K562 (cell line): ENCODE results near the gene ANKRD33. TPM values are rescaled to one million over a fixed set of nuclear protein-coding genes. Genes with fewer than 3 reads are reported as not detected.

Experiments used
- BRD9 ChIP-seq: fragments of 450-650 bp; IDR thresholded peaks from 2 replicates; pipeline ENCODE4 v1.6.1; 2018; ENCODE audit warnings: low read depth; ENCODE audit not compliant: partially characterized antibody
- CCAR2 ChIP-seq: fragments of 200-400 bp; formaldehyde crosslinking; IDR thresholded peaks from 2 replicates; pipeline ENCODE4 v1.6.1; 2017; ENCODE audit warnings: mild to moderate bottlenecking, low read depth, low read length
- FUS ChIP-seq: fragments of 200-400 bp; formaldehyde crosslinking; optimal IDR thresholded peaks from 2 replicates; pipeline ENCODE3; 2017; ENCODE audit warnings: low read depth, low read length
- KLF10 ChIP-seq: fragments of 250-450 bp; sonication (Bioruptor Pico); IDR thresholded peaks from 2 replicates; pipeline ENCODE4 v1.6.1; 2021; ENCODE audit warnings: matching md5 sums
- POLR2AphosphoS5 ChIP-seq: IDR thresholded peaks from 2 replicates; pipeline ENCODE4 v1.6.1; 2011; ENCODE audit warnings: mild to moderate bottlenecking, low read depth, low read length, moderate library complexity; ENCODE audit not compliant: control insufficient read depth, insufficient read depth
- POLR2G ChIP-seq: fragments of 200-400 bp; formaldehyde crosslinking; IDR thresholded peaks from 2 replicates; pipeline ENCODE4 v1.6.1; 2017; ENCODE audit warnings: low read depth, mild to moderate bottlenecking, antibody characterized with exemption, low read length, moderate library complexity
- PURB ChIP-seq: sonication (generic); formaldehyde crosslinking; IDR thresholded peaks from 2 replicates; pipeline ENCODE4 v1.9.0; 2021; ENCODE audit warnings: low read depth, mild to moderate bottlenecking, missing genetic modification reagents
- RBFOX2 ChIP-seq: fragments of 200-400 bp; formaldehyde crosslinking; IDR thresholded peaks from 2 replicates; pipeline ENCODE4 v1.6.1; 2017; ENCODE audit warnings: low read depth, mild to moderate bottlenecking, low read length, moderate library complexity
- SIN3B ChIP-seq: fragments of 450-650 bp; IDR thresholded peaks from 2 replicates; pipeline ENCODE4 v1.6.1; 2017; ENCODE audit warnings: low read depth, mild to moderate bottlenecking, moderate library complexity
- ZNF165 ChIP-seq: fragments of 250-450 bp; sonication (Bioruptor Pico); IDR thresholded peaks from 2 replicates; pipeline ENCODE4 v1.4.0; 2020; ENCODE audit warnings: borderline replicate concordance
- ZNF311 ChIP-seq: fragments of 250-450 bp; sonication (Bioruptor Pico); IDR thresholded peaks from 2 replicates; pipeline ENCODE4 v1.4.0; 2020; ENCODE audit warnings: mild to moderate bottlenecking, moderate library complexity
- polyA plus RNA-seq, 8 experiments: library from polyadenylated mRNA; depleted of rRNA in 4 of 8; stranded (reverse) in 5 of 8; unstranded in 3 of 8; fragments of >200 nt; fragmentation: Nextera tagmentation in 2 of 8; fragmentation: Illumina TruSeq in 1 of 8; extraction: Ambion mirVana in 2 of 8; extraction: Trizol in 1 of 8; gene quantifications; 2 replicates each; pipeline versions ENCODE4 v1.2.1 to v1.2.3, GENCODE V29; 2011 to 2014; ENCODE audit warnings: inconsistent platforms in 1 of 8, missing spikeins in 1 of 8
- total RNA-seq, 7 experiments: library from RNA; depleted of rRNA in 6 of 7; stranded (reverse); fragments of >200 nt in 6 of 7; fragmentation: Illumina TruSeq in 2 of 7; extraction: Trizol in 2 of 7; gene quantifications; 2 replicates each; pipeline versions ENCODE4 v1.2.1 to v1.2.3, GENCODE V29; 2011 to 2021; ENCODE audit warnings: low replicate concordance in 1 of 7
- TF ChIP-seq, protein P1 (sequence below): sonication (generic); formaldehyde crosslinking; IDR thresholded peaks from 2 replicates; pipeline ENCODE4 v1.8.0; 2023; ENCODE audit warnings: mild to moderate bottlenecking, missing genetic modification reagents
- TF ChIP-seq, protein P2 (sequence below), 2 experiments: IDR thresholded peaks; 2 replicates each; pipeline ENCODE4 v1.6.1; 2012; ENCODE audit warnings: improper control_type of control experiment in 2 of 2, low read depth in 2 of 2, low read length in 2 of 2, borderline replicate concordance in 1 of 2
- TF ChIP-seq, protein P3 (sequence below): sonication (generic); formaldehyde crosslinking; IDR thresholded peaks from 2 replicates; pipeline ENCODE4 v1.8.0; 2023; ENCODE audit warnings: mild to moderate bottlenecking, missing genetic modification reagents
- TF ChIP-seq, protein P4 (sequence below): fragments of 450-650 bp; IDR thresholded peaks from 2 replicates; pipeline ENCODE4 v1.6.1; 2017; ENCODE audit warnings: antibody characterized with exemption, mild to moderate bottlenecking

ANKRD33 gene
- total and polyA plus RNA-seq, 9 of the 15 experiments (the other 6 are each of a cell fraction or from before 2014, with no cell fraction given): 0.04 to 0.11 (median 0.07) TPM; not detected in 4

DNA sequence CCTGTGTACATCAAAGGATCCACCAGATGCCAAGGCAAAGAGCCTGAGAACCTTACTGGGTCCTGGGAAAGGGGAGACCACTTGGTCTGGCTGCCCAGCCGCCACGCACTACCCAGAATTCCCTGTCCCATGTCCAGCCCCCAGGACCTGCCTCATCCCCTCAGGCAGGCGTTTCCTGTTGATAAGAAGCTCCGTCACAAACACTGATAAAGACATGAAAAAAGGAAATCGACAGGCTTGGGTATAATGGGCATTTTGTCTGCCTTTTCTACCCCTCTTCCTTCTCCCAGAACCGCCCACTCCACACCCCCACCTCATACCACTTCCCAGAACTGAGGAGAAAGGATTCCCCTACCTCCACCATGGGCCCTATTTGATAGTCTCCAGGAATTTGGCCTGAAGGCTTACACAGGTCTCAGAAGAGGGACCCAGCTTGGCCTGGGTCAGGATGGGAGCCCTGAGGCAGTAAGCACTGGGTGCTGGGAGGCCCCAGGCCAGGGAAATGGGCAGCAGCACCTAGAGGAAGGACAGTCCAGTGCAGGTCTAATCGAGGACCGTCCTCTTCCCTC, 38.2 kb downstream of the ANKRD33 start (continued):
- TF ChIP-seq, protein P1, sequence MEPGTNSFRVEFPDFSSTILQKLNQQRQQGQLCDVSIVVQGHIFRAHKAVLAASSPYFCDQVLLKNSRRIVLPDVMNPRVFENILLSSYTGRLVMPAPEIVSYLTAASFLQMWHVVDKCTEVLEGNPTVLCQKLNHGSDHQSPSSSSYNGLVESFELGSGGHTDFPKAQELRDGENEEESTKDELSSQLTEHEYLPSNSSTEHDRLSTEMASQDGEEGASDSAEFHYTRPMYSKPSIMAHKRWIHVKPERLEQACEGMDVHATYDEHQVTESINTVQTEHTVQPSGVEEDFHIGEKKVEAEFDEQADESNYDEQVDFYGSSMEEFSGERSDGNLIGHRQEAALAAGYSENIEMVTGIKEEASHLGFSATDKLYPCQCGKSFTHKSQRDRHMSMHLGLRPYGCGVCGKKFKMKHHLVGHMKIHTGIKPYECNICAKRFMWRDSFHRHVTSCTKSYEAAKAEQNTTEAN (CRISPR knock-in tag): no peak
- TF ChIP-seq, protein P2, sequence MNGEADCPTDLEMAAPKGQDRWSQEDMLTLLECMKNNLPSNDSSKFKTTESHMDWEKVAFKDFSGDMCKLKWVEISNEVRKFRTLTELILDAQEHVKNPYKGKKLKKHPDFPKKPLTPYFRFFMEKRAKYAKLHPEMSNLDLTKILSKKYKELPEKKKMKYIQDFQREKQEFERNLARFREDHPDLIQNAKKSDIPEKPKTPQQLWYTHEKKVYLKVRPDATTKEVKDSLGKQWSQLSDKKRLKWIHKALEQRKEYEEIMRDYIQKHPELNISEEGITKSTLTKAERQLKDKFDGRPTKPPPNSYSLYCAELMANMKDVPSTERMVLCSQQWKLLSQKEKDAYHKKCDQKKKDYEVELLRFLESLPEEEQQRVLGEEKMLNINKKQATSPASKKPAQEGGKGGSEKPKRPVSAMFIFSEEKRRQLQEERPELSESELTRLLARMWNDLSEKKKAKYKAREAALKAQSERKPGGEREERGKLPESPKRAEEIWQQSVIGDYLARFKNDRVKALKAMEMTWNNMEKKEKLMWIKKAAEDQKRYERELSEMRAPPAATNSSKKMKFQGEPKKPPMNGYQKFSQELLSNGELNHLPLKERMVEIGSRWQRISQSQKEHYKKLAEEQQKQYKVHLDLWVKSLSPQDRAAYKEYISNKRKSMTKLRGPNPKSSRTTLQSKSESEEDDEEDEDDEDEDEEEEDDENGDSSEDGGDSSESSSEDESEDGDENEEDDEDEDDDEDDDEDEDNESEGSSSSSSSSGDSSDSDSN (IDR thresholded peaks at IDR 0.05; ENCODE audit: borderline replicate concordance in 1 of 2, low read depth in 2 of 2, low read length in 2 of 2): no peak
- TF ChIP-seq FUS: no peak
- peak; percentile 26; the same call in 1 of the 2 replicates for TF ChIP-seq POLR2AphosphoS5
- no peak for TF ChIP-seq ZNF311 (CRISPR knock-in tag)
- TF ChIP-seq RBFOX2: peak; percentile 60
- TF ChIP-seq KLF10 (CRISPR knock-in tag): no peak
- TF ChIP-seq PURB (CRISPR knock-in tag): no peak
- TF ChIP-seq SIN3B: no peak
- TF ChIP-seq ZNF165 (CRISPR knock-in tag): no peak
- TF ChIP-seq, protein P3, sequence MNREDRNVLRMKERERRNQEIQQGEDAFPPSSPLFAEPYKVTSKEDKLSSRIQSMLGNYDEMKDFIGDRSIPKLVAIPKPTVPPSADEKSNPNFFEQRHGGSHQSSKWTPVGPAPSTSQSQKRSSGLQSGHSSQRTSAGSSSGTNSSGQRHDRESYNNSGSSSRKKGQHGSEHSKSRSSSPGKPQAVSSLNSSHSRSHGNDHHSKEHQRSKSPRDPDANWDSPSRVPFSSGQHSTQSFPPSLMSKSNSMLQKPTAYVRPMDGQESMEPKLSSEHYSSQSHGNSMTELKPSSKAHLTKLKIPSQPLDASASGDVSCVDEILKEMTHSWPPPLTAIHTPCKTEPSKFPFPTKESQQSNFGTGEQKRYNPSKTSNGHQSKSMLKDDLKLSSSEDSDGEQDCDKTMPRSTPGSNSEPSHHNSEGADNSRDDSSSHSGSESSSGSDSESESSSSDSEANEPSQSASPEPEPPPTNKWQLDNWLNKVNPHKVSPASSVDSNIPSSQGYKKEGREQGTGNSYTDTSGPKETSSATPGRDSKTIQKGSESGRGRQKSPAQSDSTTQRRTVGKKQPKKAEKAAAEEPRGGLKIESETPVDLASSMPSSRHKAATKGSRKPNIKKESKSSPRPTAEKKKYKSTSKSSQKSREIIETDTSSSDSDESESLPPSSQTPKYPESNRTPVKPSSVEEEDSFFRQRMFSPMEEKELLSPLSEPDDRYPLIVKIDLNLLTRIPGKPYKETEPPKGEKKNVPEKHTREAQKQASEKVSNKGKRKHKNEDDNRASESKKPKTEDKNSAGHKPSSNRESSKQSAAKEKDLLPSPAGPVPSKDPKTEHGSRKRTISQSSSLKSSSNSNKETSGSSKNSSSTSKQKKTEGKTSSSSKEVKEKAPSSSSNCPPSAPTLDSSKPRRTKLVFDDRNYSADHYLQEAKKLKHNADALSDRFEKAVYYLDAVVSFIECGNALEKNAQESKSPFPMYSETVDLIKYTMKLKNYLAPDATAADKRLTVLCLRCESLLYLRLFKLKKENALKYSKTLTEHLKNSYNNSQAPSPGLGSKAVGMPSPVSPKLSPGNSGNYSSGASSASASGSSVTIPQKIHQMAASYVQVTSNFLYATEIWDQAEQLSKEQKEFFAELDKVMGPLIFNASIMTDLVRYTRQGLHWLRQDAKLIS: no peak
- TF ChIP-seq CCAR2: no peak
- 0 out of 2 replicates have a peak, but pooled peaks have one; percentile 30 for TF ChIP-seq POLR2G
- no peak for TF ChIP-seq BRD9
- TF ChIP-seq, protein P4, sequence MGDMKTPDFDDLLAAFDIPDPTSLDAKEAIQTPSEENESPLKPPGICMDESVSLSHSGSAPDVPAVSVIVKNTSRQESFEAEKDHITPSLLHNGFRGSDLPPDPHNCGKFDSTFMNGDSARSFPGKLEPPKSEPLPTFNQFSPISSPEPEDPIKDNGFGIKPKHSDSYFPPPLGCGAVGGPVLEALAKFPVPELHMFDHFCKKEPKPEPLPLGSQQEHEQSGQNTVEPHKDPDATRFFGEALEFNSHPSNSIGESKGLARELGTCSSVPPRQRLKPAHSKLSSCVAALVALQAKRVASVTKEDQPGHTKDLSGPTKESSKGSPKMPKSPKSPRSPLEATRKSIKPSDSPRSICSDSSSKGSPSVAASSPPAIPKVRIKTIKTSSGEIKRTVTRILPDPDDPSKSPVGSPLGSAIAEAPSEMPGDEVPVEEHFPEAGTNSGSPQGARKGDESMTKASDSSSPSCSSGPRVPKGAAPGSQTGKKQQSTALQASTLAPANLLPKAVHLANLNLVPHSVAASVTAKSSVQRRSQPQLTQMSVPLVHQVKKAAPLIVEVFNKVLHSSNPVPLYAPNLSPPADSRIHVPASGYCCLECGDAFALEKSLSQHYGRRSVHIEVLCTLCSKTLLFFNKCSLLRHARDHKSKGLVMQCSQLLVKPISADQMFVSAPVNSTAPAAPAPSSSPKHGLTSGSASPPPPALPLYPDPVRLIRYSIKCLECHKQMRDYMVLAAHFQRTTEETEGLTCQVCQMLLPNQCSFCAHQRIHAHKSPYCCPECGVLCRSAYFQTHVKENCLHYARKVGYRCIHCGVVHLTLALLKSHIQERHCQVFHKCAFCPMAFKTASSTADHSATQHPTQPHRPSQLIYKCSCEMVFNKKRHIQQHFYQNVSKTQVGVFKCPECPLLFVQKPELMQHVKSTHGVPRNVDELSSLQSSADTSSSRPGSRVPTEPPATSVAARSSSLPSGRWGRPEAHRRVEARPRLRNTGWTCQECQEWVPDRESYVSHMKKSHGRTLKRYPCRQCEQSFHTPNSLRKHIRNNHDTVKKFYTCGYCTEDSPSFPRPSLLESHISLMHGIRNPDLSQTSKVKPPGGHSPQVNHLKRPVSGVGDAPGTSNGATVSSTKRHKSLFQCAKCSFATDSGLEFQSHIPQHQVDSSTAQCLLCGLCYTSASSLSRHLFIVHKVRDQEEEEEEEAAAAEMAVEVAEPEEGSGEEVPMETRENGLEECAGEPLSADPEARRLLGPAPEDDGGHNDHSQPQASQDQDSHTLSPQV: peak; percentile 92
